Smooth muscle cell (in vitro differentiated cells): Measurements from ENCODE around the gene TIMM8A. TPM values are rescaled to one million over a fixed set of nuclear protein-coding genes. Genes with fewer than 3 reads are reported as not detected.

Experiments used
- DNase-seq: peaks from one replicate; lab custom pipeline; 2025; ENCODE audit not compliant: unreplicated experiment; lab: John Stamatoyannopoulos, UW
- H2AFZ ChIP-seq: fragments of 200-600 bp; sonication (generic); 2 replicates; pipeline ENCODE4 v1.6.0; 2016; ENCODE audit warnings: antibody characterized with exemption, low read depth, mild to moderate bottlenecking
- H3F3A ChIP-seq: fragments of 200-600 bp; sonication (generic); 2 replicates; pipeline ENCODE4 v1.6.0; 2017; ENCODE audit warnings: antibody characterized with exemption, low read depth
- H3K27ac ChIP-seq: fragments of 200-600 bp; sonication (generic); 2 replicates; pipeline ENCODE4 v1.5.1; 2016; ENCODE audit warnings: low read depth, mild to moderate bottlenecking
- H3K27me3 ChIP-seq: fragments of 200-600 bp; sonication (generic); 2 replicates; pipeline ENCODE4 v1.6.1; 2016; ENCODE audit warnings: low read depth, mild to moderate bottlenecking
- H3K36me3 ChIP-seq: fragments of 200-600 bp; sonication (generic); 2 replicates; pipeline ENCODE4 v1.5.1; 2016; ENCODE audit warnings: low read depth
- H3K4me1 ChIP-seq: fragments of 200-600 bp; sonication (generic); 2 replicates; pipeline ENCODE4 v1.5.1; 2016; ENCODE audit warnings: low read depth
- H3K4me2 ChIP-seq: fragments of 200-600 bp; sonication (generic); 2 replicates; pipeline ENCODE4 v1.6.0; 2016; ENCODE audit warnings: mild to moderate bottlenecking
- H3K4me3 ChIP-seq: fragments of 200-600 bp; sonication (generic); 2 replicates; pipeline ENCODE4 v1.5.1; 2016; ENCODE audit warnings: mild to moderate bottlenecking
- H3K79me2 ChIP-seq: fragments of 200-600 bp; sonication (generic); 2 replicates; pipeline ENCODE4 v1.6.0; 2016; ENCODE audit warnings: low read depth, mild to moderate bottlenecking
- H3K9ac ChIP-seq: fragments of 200-600 bp; sonication (generic); 2 replicates; pipeline ENCODE4 v1.6.0; 2016; ENCODE audit warnings: low read depth
- H3K9me3 ChIP-seq: fragments of 200-600 bp; sonication (generic); replicated peaks from 2 replicates; pipeline ENCODE4 v1.5.1; 2016; ENCODE audit warnings: low read depth
- H4K20me1 ChIP-seq: fragments of 200-600 bp; sonication (generic); 2 replicates; pipeline ENCODE4 v1.6.0; 2016; ENCODE audit warnings: low read depth
- WGBS: methylation state at CpG from one replicate; pipeline ENCODE4 v1.1.7; 2016; ENCODE audit warnings: low lambda C conversion rate; 5-methylcytosine and 5-hydroxymethylcytosine counted together
- polyA plus RNA-seq: library from polyadenylated mRNA; unstranded; fragments of >200 nt; fragmentation: Nextera tagmentation; extraction: Ambion mirVana; gene quantifications from 2 replicates; pipeline ENCODE4 v1.2.1, GENCODE V29; 2016
- total RNA-seq: library from RNA; depleted of rRNA; stranded (reverse); fragments of >200 nt; gene quantifications from 2 replicates; pipeline ENCODE4 v1.2.3, GENCODE V29; 2014
- TF ChIP-seq, protein P1 (sequence below): fragments of 200-600 bp; sonication (generic); IDR thresholded peaks from 2 replicates; pipeline ENCODE4 v1.5.1; 2017; ENCODE audit warnings: borderline replicate concordance, mild to moderate bottlenecking, antibody characterized with exemption; ENCODE audit not compliant: insufficient read depth, poor library complexity, severe bottlenecking

The TIMM8A gene
- total and polyA plus RNA-seq, 2 experiments from 2014 or later: 4.0 to 7.6 TPM

DNA sequence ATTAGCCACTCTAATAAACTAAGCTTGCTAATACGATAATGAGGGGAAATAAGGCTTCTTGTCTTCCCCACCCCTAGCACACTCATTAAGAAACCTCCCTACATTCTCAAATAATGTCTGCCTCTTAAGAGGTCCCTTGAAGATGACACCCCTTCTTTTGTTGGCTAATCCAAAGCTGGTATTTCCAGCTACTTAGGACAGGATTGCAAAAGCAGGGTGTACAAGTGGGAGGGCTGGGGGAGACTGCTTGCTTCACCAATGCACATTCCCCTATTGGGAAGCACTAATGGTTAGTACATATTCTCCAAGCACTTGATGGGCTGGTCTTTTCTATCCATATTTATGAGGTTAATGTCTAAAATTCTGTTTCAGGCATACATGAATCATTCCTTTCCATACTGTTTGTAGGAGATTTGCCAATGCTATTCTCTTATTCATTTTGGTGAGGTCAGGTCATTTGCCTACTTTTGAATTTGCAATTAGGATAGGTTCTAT is 16.8 kb upstream of the TIMM8A start:
- WGBS: 91% methylated on average over 1 of the region's 1 CpG
- H3K27ac ChIP-seq: no peak overlapping the region
- TF ChIP-seq, protein P1, sequence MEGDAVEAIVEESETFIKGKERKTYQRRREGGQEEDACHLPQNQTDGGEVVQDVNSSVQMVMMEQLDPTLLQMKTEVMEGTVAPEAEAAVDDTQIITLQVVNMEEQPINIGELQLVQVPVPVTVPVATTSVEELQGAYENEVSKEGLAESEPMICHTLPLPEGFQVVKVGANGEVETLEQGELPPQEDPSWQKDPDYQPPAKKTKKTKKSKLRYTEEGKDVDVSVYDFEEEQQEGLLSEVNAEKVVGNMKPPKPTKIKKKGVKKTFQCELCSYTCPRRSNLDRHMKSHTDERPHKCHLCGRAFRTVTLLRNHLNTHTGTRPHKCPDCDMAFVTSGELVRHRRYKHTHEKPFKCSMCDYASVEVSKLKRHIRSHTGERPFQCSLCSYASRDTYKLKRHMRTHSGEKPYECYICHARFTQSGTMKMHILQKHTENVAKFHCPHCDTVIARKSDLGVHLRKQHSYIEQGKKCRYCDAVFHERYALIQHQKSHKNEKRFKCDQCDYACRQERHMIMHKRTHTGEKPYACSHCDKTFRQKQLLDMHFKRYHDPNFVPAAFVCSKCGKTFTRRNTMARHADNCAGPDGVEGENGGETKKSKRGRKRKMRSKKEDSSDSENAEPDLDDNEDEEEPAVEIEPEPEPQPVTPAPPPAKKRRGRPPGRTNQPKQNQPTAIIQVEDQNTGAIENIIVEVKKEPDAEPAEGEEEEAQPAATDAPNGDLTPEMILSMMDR: no peak
- no peaks in the 10 kb centered on the region for H3F3A ChIP-seq
- DNase-seq: no peak
- H3K4me2 ChIP-seq: no peak overlapping the region
- H3K36me3 ChIP-seq: no peaks in the 10 kb centered on the region
- H3K9me3 ChIP-seq: no peaks in the 10 kb centered on the region
- no peak overlapping the region for H3K4me3 ChIP-seq
- no peaks in the 10 kb centered on the region for H3K27me3 ChIP-seq
- H3K79me2 ChIP-seq: no peaks in the 10 kb centered on the region
- no peaks in the 10 kb centered on the region for H3K4me1 ChIP-seq
- H3K9ac ChIP-seq: no peak overlapping the region
- H2AFZ ChIP-seq: no peak overlapping the region
- H4K20me1 ChIP-seq: no peaks in the 10 kb centered on the region

DNA sequence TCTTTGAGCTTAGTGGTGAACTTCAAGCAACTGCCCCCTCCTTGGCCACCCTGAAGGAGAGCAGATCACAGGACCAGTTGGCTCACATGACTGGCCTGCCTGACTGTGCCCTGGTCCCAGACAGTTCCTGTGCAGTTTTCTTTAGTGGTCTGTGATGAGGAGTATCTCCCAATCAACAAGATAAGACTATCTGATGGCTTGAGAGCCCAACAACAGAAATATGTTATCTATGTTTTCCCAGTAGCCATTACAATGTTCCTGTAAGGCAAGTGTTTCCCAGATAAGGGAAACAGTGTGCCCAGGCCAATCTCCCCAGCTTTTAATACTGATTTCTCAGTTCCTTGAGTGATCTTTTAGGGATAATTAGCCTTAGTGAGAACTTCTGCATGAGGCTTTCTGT is 14.2 kb upstream of the TIMM8A start:
- TF ChIP-seq, protein P1: no peak
- Histone ChIP-seq H3K4me1 (no peaks in the 10 kb centered on the region), H3K9ac (no peak overlapping the region), H2AFZ (no peak overlapping the region), H3K4me2 (no peak overlapping the region), H3F3A (no peaks in the 10 kb centered on the region), H3K79me2 (no peaks in the 10 kb centered on the region), H3K4me3 (no peak overlapping the region), H4K20me1 (no peaks in the 10 kb centered on the region), H3K36me3 (no peaks in the 10 kb centered on the region), H3K27me3 (no peaks in the 10 kb centered on the region), H3K27ac (no peak overlapping the region), H3K9me3 (no peaks in the 10 kb centered on the region)
- DNase-seq: no peak

DNA sequence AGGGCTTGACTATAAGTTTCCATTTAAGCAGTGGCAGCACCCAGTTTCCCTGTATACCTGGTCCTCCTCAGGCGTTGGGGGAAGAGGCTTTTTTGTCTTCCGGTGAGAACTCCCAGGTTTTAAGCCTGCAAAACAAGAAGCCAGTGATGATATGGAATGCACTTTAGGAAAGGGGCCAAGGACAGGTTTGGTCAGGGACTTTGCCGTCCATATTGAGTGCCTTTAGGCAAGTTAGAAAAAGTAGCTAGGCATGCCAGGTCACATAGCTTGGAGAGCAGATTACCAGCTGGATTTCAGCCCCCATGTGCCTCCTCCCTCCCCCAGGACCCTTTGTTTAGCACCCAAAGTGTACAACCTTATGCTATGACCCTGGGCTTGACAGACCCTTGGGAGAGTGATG is 13.6 kb upstream of the TIMM8A start:
- H3K27me3 ChIP-seq: no peaks in the 10 kb centered on the region
- H3K79me2 ChIP-seq: no peaks in the 10 kb centered on the region
- H3K9me3 ChIP-seq: no peaks in the 10 kb centered on the region
- DNase-seq: no peak
- H3F3A ChIP-seq: no peaks in the 10 kb centered on the region
- TF ChIP-seq, protein P1: no peak
- H3K4me3 ChIP-seq: no peak overlapping the region
- H3K36me3 ChIP-seq: no peaks in the 10 kb centered on the region
- H3K27ac ChIP-seq: no peak overlapping the region
- no peaks in the 10 kb centered on the region for H3K4me1 ChIP-seq
- H3K4me2 ChIP-seq: no peak overlapping the region
- H3K9ac ChIP-seq: no peak overlapping the region
- WGBS: 66% methylated on average over 3 of the region's 3 CpGs
- no peak overlapping the region for H2AFZ ChIP-seq
- H4K20me1 ChIP-seq: no peaks in the 10 kb centered on the region

DNA sequence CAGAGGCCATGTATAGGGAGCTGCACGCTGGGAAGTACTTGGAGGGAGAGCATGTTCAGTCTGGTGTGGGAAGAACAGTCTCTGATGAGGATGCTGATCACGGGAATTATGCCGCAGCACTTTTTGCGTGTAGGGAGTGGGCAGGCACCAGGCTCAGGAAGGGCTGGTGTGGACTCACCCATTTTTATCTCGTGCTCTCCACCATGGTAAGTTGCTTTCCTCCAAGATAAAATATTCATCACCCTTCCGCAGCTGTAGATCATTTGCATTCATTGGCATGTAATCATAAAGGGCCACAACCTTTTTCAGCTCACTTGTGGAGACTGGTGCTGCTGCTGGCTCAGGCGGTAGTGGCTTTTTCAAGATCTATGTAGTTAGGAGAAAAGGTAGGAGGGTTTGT is 11.8 kb upstream of the TIMM8A start:
- Histone ChIP-seq H3K4me2 (no peak overlapping the region), H3K79me2 (no peaks in the 10 kb centered on the region), H2AFZ (no peak overlapping the region), H3F3A (no peaks in the 10 kb centered on the region), H3K36me3 (no peaks in the 10 kb centered on the region), H3K9me3 (no peaks in the 10 kb centered on the region), H3K4me1 (no peaks in the 10 kb centered on the region), H3K27ac (no peak overlapping the region), H3K27me3 (no peaks in the 10 kb centered on the region), H3K9ac (no peak overlapping the region), H3K4me3 (no peak overlapping the region), H4K20me1 (no peaks in the 10 kb centered on the region)
- WGBS: 60% methylated on average over 7 of the region's 7 CpGs
- TF ChIP-seq, protein P1: no peak
- no peak for DNase-seq
